IgD-negative memory B cell (primary cell): ENCODE data around the gene OPTN. TPM values are rescaled to one million over a fixed set of nuclear protein-coding genes. Genes with fewer than 3 reads are reported as not detected.

Experiments
- H3K27ac Mint-ChIP-seq, 3 donors: one replicate each; pipeline ENCODE4 v1.8.0; 2020 to 2022; ENCODE audit warnings: mild to moderate bottlenecking in 3 of 3, mixed read lengths in 3 of 3, moderate library complexity in 1 of 3
- H3K27me3 Mint-ChIP-seq: one replicate; pipeline ENCODE4 v1.8.0; 2021; ENCODE audit warnings: mixed read lengths
- H3K36me3 Mint-ChIP-seq: one replicate; pipeline ENCODE4 v1.8.0; 2020; ENCODE audit warnings: mild to moderate bottlenecking, mixed read lengths
- H3K4me1 Mint-ChIP-seq, 3 donors: one replicate each; pipeline ENCODE4 v1.8.0; 2020 to 2022; ENCODE audit warnings: mixed read lengths in 3 of 3, mild to moderate bottlenecking in 1 of 3
- H3K4me3 Mint-ChIP-seq, 4 donors: one replicate each; pipeline ENCODE4 v1.8.0; 2020 to 2022; ENCODE audit warnings: mild to moderate bottlenecking in 4 of 4, mixed read lengths in 4 of 4, moderate library complexity in 3 of 4
- H3K9me3 Mint-ChIP-seq, 3 donors: one replicate each; pipeline ENCODE4 v1.8.0; 2020 to 2021; ENCODE audit warnings: mixed read lengths in 3 of 3, mild to moderate bottlenecking in 1 of 3
- polyA plus RNA-seq: library from polyadenylated mRNA; unstranded; fragments of 300-500 nt; fragmentation: Illumina TruSeq; gene quantifications from one replicate; pipeline ENCODE4 v1.2.3, GENCODE V29; 2021

The OPTN gene
- polyA plus RNA-seq, 1 donor from 2014 or later = 16.3 TPM

- no peaks in the 10 kb centered on the region for H3K36me3 Mint-ChIP-seq
- H3K4me1 Mint-ChIP-seq = peaks cover 14% of the 10 kb centered on the region in 3 donors
- H3K9me3 Mint-ChIP-seq = no peaks in the 10 kb centered on the region
- no peaks in the 10 kb centered on the region for H3K27me3 Mint-ChIP-seq
- no peak overlapping the region for H3K27ac Mint-ChIP-seq
- no peak overlapping the region for H3K4me3 Mint-ChIP-seq
These were observed 65.2 kb downstream of the OPTN start for GRCh38 chr10:13165177-13165576.

DNA sequence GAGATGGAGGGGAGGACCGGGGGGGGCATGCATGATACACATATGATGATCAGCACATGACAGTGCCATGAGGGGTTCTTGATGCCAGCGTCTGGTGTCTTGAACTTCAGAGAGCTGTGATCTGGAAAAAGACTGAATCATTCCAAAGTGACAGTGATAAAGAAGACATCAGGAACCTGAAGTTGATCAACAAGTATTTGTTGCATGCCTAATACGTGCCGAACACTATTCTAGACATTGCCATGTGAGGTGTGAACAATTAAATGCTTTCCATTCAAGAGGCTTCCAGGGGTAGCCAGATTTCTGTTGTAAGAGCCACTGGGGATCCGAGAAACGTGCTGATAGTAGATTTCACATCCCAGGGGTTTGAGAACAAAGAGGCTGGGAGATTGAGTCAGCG is 67.6 kb downstream of the OPTN start:
- Mint-ChIP-seq H3K27me3 (no peaks in the 10 kb centered on the region), H3K4me3 (no peak overlapping the region), H3K27ac (no peak overlapping the region), H3K9me3 (no peaks in the 10 kb centered on the region), H3K4me1 (no peaks in the 10 kb centered on the region), H3K36me3 (no peaks in the 10 kb centered on the region)

- Mint-ChIP-seq H3K4me1 (no peaks in the 10 kb centered on the region), H3K9me3 (no peaks in the 10 kb centered on the region), H3K4me3 (no peak overlapping the region), H3K27me3 (no peaks in the 10 kb centered on the region), H3K27ac (no peak overlapping the region), H3K36me3 (peaks cover 2% of the 10 kb centered on the region)
These were observed 68.8 kb downstream of the OPTN start for GRCh38 chr10:13168781-13169180.

GRCh38 chr10:13173616-13174015 is 73.7 kb downstream of the OPTN start:
- Mint-ChIP-seq H3K36me3 (peaks cover 2% of the 10 kb centered on the region), H3K9me3 (no peaks in the 10 kb centered on the region), H3K27me3 (no peaks in the 10 kb centered on the region), H3K27ac (no peak overlapping the region), H3K4me3 (no peak overlapping the region), H3K4me1 (no peaks in the 10 kb centered on the region)

DNA sequence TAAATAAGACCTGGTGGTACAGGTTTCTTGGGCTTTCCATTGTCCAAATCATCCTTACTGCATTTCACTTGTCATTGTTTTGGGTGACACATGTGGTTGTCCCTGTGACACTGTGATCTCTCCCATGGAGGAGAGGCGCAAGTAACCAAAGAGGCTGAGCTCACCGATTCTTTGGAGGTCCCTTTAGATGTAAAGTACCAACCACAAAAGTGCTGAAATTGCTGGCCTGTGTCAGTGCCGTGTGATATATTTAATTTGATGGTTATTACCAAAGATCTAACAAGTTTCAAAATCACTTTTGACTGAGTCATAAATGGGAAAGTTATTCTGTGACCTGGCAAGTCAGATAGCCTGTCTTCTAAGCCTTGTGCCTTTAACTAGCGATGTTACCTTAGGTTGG is 80.8 kb downstream of the OPTN start:
- Mint-ChIP-seq H3K36me3 (no peaks in the 10 kb centered on the region), H3K4me3 (no peak overlapping the region), H3K27ac (no peak overlapping the region)

DNA sequence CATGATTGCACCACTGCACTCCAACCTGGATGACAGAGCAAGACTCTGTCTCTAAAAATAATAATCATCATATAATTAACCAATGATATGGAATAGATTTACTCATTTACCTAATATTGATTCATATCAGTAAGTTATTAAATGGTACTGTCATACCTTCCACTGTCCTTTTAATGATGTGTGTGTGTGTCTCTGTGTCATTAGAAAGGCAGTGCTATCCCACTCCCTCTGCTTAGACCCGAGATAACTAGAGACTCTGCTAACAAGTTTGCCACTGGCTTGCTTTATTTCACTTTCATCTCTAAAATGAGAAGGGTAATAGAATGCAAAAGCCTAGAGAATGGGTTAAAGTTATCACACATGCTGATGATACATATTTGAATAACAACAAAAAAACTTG is 82.5 kb downstream of the OPTN start:
- Mint-ChIP-seq H3K27ac (no peak overlapping the region), H3K36me3 (no peaks in the 10 kb centered on the region), H3K4me3 (no peak overlapping the region), H3K4me1 (peaks cover 0 to 2% (median 1%) of the 10 kb centered on the region in 3 donors), H3K9me3 (peaks cover 0 to 4% (median 0%) of the 10 kb centered on the region in 3 donors), H3K27me3 (no peaks in the 10 kb centered on the region)

More for the DNA sequence above, 80.8 kb downstream of the OPTN start:
- Mint-ChIP-seq H3K4me1 (peaks cover 0 to 2% (median 1%) of the 10 kb centered on the region in 3 donors), H3K9me3 (peaks cover 0 to 4% (median 0%) of the 10 kb centered on the region in 3 donors), H3K27me3 (no peaks in the 10 kb centered on the region)

DNA sequence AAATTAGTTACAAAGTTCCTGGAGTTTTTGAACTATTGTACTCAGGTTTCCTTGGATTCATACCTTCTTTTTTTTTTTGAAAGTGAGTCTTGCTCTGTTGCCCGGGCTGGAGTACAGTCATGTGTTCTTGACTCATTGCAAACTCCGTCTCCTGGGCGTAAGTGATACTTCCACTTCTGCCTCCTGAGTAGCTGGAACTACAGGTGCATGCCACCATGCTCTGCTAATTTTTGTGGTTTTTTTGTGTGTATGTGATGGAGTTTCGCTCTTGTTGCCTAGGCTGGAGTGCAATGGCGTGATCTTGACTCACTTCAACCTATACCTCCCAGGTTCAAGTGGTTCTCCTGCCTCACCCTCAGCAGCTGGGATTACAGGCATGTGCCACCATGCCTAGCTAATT is 83.7 kb downstream of the OPTN start:
- H3K9me3 Mint-ChIP-seq = peaks cover 0 to 4% (median 0%) of the 10 kb centered on the region in 3 donors
- no peaks in the 10 kb centered on the region for H3K36me3 Mint-ChIP-seq
- H3K4me3 Mint-ChIP-seq = no peak overlapping the region
- H3K27me3 Mint-ChIP-seq = no peaks in the 10 kb centered on the region
- peak overlapping the region in 1 of 3 donors; percentile 37 for H3K27ac Mint-ChIP-seq
- H3K4me1 Mint-ChIP-seq = peaks cover 0 to 2% (median 1%) of the 10 kb centered on the region in 3 donors

DNA sequence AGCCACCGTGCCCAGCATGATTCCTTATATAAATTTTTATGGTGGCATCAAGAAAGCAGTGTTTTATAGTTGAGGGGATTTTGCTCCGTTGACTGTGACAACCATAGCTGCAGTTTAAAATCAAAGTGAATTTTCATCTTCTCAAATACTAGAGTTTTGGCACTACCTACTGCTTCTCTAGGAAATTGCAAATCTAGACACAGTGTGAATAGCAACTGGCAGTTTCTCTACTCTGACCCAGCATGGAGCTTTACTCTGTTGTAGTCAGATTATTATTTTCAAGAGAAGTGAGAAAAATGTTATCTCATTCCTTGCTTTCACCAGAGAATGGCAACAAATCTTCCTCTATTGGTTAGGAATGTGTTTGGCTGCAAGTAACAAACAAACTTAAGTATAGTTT is 84.3 kb downstream of the OPTN start:
- no peaks in the 10 kb centered on the region for H3K36me3 Mint-ChIP-seq
- peaks cover 0 to 2% (median 1%) of the 10 kb centered on the region in 3 donors for H3K4me1 Mint-ChIP-seq
- no peak overlapping the region for H3K4me3 Mint-ChIP-seq
- peaks cover 0 to 4% (median 0%) of the 10 kb centered on the region in 3 donors for H3K9me3 Mint-ChIP-seq
- no peaks in the 10 kb centered on the region for H3K27me3 Mint-ChIP-seq
- peak overlapping the region in 1 of 3 donors; percentile 37 for H3K27ac Mint-ChIP-seq

GRCh38 chr10:13184730-13185514 is 85.0 kb downstream of the OPTN start:
- Mint-ChIP-seq H3K4me1 (peaks cover 0 to 2% (median 1%) of the 10 kb centered on the region in 3 donors), H3K9me3 (peaks cover 0 to 4% (median 0%) of the 10 kb centered on the region in 3 donors), H3K27me3 (no peaks in the 10 kb centered on the region), H3K4me3 (peak overlapping the region in 1 of 4 donors; percentile 39), H3K36me3 (no peaks in the 10 kb centered on the region), H3K27ac (peak overlapping the region in 1 of 3 donors; percentile 37)

DNA sequence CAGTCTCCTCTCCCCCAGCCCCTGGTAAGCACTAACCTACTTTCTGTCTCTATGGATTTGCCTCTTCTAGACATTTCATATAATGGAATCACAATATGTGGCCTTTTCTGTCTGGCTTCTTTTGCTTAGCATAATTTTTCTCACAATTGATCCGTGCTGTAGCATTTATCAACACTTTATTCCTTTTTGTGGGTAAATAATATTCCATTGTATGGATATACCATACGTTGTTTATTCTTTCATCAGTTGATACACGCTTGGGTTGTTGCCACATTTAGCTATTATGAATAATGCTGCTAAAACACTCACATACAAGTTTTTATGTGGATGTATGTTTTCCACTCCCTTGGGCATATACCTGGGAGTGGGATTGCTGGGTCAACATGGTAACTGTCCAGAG is 87.2 kb downstream of the OPTN start:
- Mint-ChIP-seq H3K9me3 (peaks cover 0 to 4% (median 0%) of the 10 kb centered on the region in 3 donors), H3K27ac (no peak overlapping the region), H3K4me3 (no peak overlapping the region), H3K36me3 (no peaks in the 10 kb centered on the region), H3K4me1 (peaks cover 0 to 2% (median 0%) of the 10 kb centered on the region in 3 donors), H3K27me3 (no peaks in the 10 kb centered on the region)

Other genes starting within 250 kb of the OPTN start
- not detected for gene CCDC3, start 98.5 kb upstream of the OPTN start, polyA plus RNA-seq
- not detected for gene MCM10, start 61.4 kb downstream of the OPTN start, polyA plus RNA-seq
- not detected for gene UCMA, start 134.2 kb downstream of the OPTN start, polyA plus RNA-seq
- 10.2 TPM for gene PHYH, start 199.9 kb downstream of the OPTN start, polyA plus RNA-seq
- gene SEPHS1, start 248.1 kb downstream of the OPTN start, polyA plus RNA-seq = 7.9 TPM